K562 (cell line): ENCODE data around the gene DNAJB6. TPM values are rescaled to one million over a fixed set of nuclear protein-coding genes. Genes with fewer than 3 reads are reported as not detected.

Source experiments
- ATAC-seq: fragments of 200-7000 bp; cut with Tn5 transposase; 3 replicates; pipeline ENCODE4 v1.9.1; 2020; ENCODE audit warnings: moderate library complexity
- BruUV-seq: library from RNA; stranded (reverse); fragments of 400-500 nt; replicated peaks from 2 replicates; lab custom pipeline; 2021; lab: Mats Ljungman, UMichigan
- CTCF ChIA-PET: fragments of 300-600 bp; formaldehyde crosslinking; extraction: SDS; loops from one replicate; lab custom pipeline; 2021; ENCODE audit warnings: low intra/inter-chr PET ratio; lab: Yijun Ruan, JAX
- POLR2A ChIA-PET: fragments of 300-600, 350-650 bp; sonication (Branson Sonifier 250); formaldehyde crosslinking; extraction: SDS; loops from one replicate; lab custom pipeline; 2021; ENCODE audit warnings: antibody characterized with exemption, inconsistent platforms; lab: Yijun Ruan, JAX
- DNase-seq, 4 experiments: peaks; one replicate each; pipeline versions ENCODE4 v3.0.0 to v3.0.0-alpha.2; 2011 to 2018; ENCODE audit warnings: low spot score in 3 of 4, mixed read lengths in 3 of 4; ENCODE audit errors: extremely low read depth in 1 of 4
- FAIRE-seq: peaks from 2 replicates; lab custom pipeline; 2011; peaks lifted over from hg19 to GRCh38; lab: Jason Lieb, UNC
- H2AFZ ChIP-seq: 2 replicates; pipeline ENCODE4 v1.6.0; 2011; ENCODE audit warnings: low read depth, low read length, control low read depth, inconsistent platforms
- H3K27ac ChIP-seq: fragments of 200-600 bp; 3 replicates; pipeline ENCODE4 v1.8.0; 2011; ENCODE audit warnings: low read depth, mild to moderate bottlenecking, control low read depth, inconsistent platforms, low read length, moderate library complexity, mixed read lengths; ENCODE audit errors: extremely low read depth
- H3K27me3 ChIP-seq, 2 experiments: fragments of 300-600 bp in 1 of 2; 2 replicates in 1 of 2; 3 replicates in 1 of 2; pipeline versions ENCODE4 v1.6.0 to v1.8.0; 2011; ENCODE audit warnings: inconsistent platforms in 2 of 2, low read length in 2 of 2, mild to moderate bottlenecking in 1 of 2, mixed read lengths in 1 of 2, moderate library complexity in 1 of 2; ENCODE audit not compliant: control insufficient read depth in 2 of 2, insufficient read depth in 2 of 2
- H3K36me3 ChIP-seq: fragments of 300-600 bp; 3 replicates; pipeline ENCODE4 v1.8.0; 2011; ENCODE audit warnings: mild to moderate bottlenecking, low read length, inconsistent platforms; ENCODE audit not compliant: control insufficient read depth, insufficient read depth
- H3K4me1 ChIP-seq, 2 experiments: fragments of 200-600 bp in 1 of 2; replicated peaks in 1 of 2; 2 replicates in 1 of 2; 3 replicates in 1 of 2; pipeline versions ENCODE4 v1.5.1 to v1.8.0; 2011; ENCODE audit warnings: inconsistent platforms in 2 of 2, low read length in 2 of 2, mild to moderate bottlenecking in 1 of 2, mixed read lengths in 1 of 2, moderate library complexity in 1 of 2; ENCODE audit not compliant: control insufficient read depth in 2 of 2, insufficient read depth in 2 of 2
- H3K4me2 ChIP-seq: 2 replicates; pipeline ENCODE4 v1.6.1; 2011; ENCODE audit warnings: low read length, control low read depth, inconsistent platforms, mixed read lengths; ENCODE audit not compliant: insufficient read depth
- H3K4me3 ChIP-seq: fragments of 200-600 bp; sonication (generic), shearing (Covaris generic); 2 replicates; pipeline ENCODE4 v1.5.1; 2016; ENCODE audit warnings: control low read depth, inconsistent platforms
- H3K79me2 ChIP-seq: fragments of 200-600 bp; 3 replicates; pipeline ENCODE4 v1.8.0; 2011; ENCODE audit warnings: low read length, inconsistent platforms; ENCODE audit not compliant: control insufficient read depth, insufficient read depth
- H3K9ac ChIP-seq, 2 experiments: 2 replicates each; pipeline versions ENCODE4 v1.6.0 to v1.6.1; 2011; ENCODE audit warnings: low read depth in 2 of 2, low read length in 2 of 2, control low read depth in 1 of 2, inconsistent platforms in 1 of 2, mild to moderate bottlenecking in 1 of 2, mixed read lengths in 1 of 2; ENCODE audit not compliant: insufficient read depth in 1 of 2
- H3K9me1 ChIP-seq: one replicate; pipeline ENCODE4 v1.6.0; 2011; ENCODE audit warnings: inconsistent platforms, mild to moderate bottlenecking, low read length, moderate library complexity; ENCODE audit not compliant: control insufficient read depth, insufficient read depth
- H3K9me3 ChIP-seq: replicated peaks from 2 replicates; pipeline ENCODE4 v1.5.1; 2011; ENCODE audit warnings: low read depth, low read length, inconsistent platforms; ENCODE audit not compliant: control insufficient read depth, insufficient read depth
- H4K20me1 ChIP-seq: replicated peaks from 2 replicates; pipeline ENCODE4 v1.6.1; 2011; ENCODE audit warnings: low read length, inconsistent platforms, mixed read lengths; ENCODE audit not compliant: control insufficient read depth, insufficient read depth
- RBM22 ChIP-seq: fragments of 200-400 bp; formaldehyde crosslinking; IDR thresholded peaks from 2 replicates; pipeline ENCODE4 v1.6.1; 2018; ENCODE audit warnings: low read length, low read depth; ENCODE audit not compliant: poor library complexity, severe bottlenecking
- ZFP30 ChIP-seq: fragments of 250-450 bp; sonication (Bioruptor Pico); IDR thresholded peaks from 2 replicates; pipeline ENCODE4 v1.8.0; 2022; ENCODE audit warnings: moderate library complexity, mild to moderate bottlenecking, inconsistent platforms, borderline replicate concordance
- WGBS: fragments of 100-300 bp; shearing (Covaris generic); methylation state at CpG from one replicate; pipeline ENCODE4 v1.1.6; 2016; ENCODE audit warnings: low coverage, mixed read lengths; ENCODE audit not compliant: insufficient coverage; ENCODE audit errors: missing lambda C conversion rate; 5-methylcytosine and 5-hydroxymethylcytosine counted together
- in situ Hi-C: fragments of 300-500 bp; cut with MboI; formaldehyde crosslinking; loops from 4 replicates; pipeline ENCODE4 v1.15.0; 2018; ENCODE audit warnings: inconsistent platforms, mixed read lengths
- intact Hi-C: fragments of 100-400 bp; cut with micrococcal nuclease; formaldehyde crosslinking; loops from 2 replicates; pipeline ENCODE4 v1.14.2; 2022
- polyA plus RNA-seq, 8 experiments: library from polyadenylated mRNA; depleted of rRNA in 4 of 8; stranded (reverse) in 5 of 8; unstranded in 3 of 8; fragments of >200 nt; fragmentation: Nextera tagmentation in 2 of 8; fragmentation: Illumina TruSeq in 1 of 8; extraction: Ambion mirVana in 2 of 8; extraction: Trizol in 1 of 8; gene quantifications; 2 replicates each; pipeline versions ENCODE4 v1.2.1 to v1.2.3, GENCODE V29; 2011 to 2014; ENCODE audit warnings: inconsistent platforms in 1 of 8, missing spikeins in 1 of 8
- total RNA-seq, 7 experiments: library from RNA; depleted of rRNA in 6 of 7; stranded (reverse); fragments of >200 nt in 6 of 7; fragmentation: Illumina TruSeq in 2 of 7; extraction: Trizol in 2 of 7; gene quantifications; 2 replicates each; pipeline versions ENCODE4 v1.2.1 to v1.2.3, GENCODE V29; 2011 to 2021; ENCODE audit warnings: low replicate concordance in 1 of 7
- TF ChIP-seq, protein P1 (sequence below): sonication (generic); formaldehyde crosslinking; IDR thresholded peaks from 2 replicates; pipeline ENCODE4 v1.8.1; 2023; ENCODE audit warnings: mild to moderate bottlenecking, missing genetic modification reagents
- TF ChIP-seq, protein P2 (sequence below), 2 experiments: fragments of 450-650 bp; IDR thresholded peaks; 2 replicates each; pipeline ENCODE4 v1.6.1; 2016

DNAJB6 gene
- total and polyA plus RNA-seq, 9 of the 15 experiments (the other 6 are each of a cell fraction or from before 2014, with no cell fraction given), result 84.5 to 158 (median 135) TPM

DNA sequence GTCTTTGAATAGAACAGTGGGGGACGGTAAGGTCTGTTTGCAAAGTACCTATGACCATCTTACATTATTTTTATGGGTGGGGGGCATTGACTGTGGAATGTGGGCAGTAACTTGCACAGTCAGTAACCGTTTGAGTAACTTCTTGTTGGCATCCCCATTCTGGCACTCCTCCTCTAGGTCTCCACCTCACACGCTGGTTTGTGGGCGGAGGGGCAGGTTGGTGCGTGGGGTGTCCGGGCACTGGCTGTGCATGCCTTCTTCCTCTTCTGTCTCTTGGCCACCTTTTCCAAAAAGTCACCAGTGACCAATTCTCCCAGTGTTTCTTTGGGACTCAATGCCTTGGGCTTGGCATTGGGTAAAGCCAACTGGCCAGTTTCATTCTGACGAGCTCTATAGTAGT lies 43.6 kb downstream of the DNAJB6 start:
- FAIRE-seq (no peak), ATAC-seq (no peak), DNase-seq (no peak)
- ChIA-PET POLR2A (no interaction called here), CTCF (no interaction called here)
- no peaks in the 10 kb centered on the region for H3K9me3 ChIP-seq
- no peak overlapping the region for H3K4me3 ChIP-seq
- no TSS peak for BruUV-seq
- intact Hi-C loops (no loop called here), in situ Hi-C loops (no loop called here)
- no peak overlapping the region for H3K27ac ChIP-seq
- no peaks in the 10 kb centered on the region for H3K27me3 ChIP-seq
- peaks cover 6% of the 10 kb centered on the region for H3K9me1 ChIP-seq
- H3K4me1 ChIP-seq, result no peaks in the 10 kb centered on the region
- H3K4me2 ChIP-seq, result no peak overlapping the region
- peaks cover 91% of the 10 kb centered on the region for H3K36me3 ChIP-seq
- TF ChIP-seq RBM22 (no peak), ZFP30 (CRISPR knock-in tag) (no peak)
- TF ChIP-seq, protein P1, sequence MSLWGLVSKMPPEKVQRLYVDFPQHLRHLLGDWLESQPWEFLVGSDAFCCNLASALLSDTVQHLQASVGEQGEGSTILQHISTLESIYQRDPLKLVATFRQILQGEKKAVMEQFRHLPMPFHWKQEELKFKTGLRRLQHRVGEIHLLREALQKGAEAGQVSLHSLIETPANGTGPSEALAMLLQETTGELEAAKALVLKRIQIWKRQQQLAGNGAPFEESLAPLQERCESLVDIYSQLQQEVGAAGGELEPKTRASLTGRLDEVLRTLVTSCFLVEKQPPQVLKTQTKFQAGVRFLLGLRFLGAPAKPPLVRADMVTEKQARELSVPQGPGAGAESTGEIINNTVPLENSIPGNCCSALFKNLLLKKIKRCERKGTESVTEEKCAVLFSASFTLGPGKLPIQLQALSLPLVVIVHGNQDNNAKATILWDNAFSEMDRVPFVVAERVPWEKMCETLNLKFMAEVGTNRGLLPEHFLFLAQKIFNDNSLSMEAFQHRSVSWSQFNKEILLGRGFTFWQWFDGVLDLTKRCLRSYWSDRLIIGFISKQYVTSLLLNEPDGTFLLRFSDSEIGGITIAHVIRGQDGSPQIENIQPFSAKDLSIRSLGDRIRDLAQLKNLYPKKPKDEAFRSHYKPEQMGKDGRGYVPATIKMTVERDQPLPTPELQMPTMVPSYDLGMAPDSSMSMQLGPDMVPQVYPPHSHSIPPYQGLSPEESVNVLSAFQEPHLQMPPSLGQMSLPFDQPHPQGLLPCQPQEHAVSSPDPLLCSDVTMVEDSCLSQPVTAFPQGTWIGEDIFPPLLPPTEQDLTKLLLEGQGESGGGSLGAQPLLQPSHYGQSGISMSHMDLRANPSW (CRISPR knock-in tag), result no peak
- TF ChIP-seq, protein P2, sequence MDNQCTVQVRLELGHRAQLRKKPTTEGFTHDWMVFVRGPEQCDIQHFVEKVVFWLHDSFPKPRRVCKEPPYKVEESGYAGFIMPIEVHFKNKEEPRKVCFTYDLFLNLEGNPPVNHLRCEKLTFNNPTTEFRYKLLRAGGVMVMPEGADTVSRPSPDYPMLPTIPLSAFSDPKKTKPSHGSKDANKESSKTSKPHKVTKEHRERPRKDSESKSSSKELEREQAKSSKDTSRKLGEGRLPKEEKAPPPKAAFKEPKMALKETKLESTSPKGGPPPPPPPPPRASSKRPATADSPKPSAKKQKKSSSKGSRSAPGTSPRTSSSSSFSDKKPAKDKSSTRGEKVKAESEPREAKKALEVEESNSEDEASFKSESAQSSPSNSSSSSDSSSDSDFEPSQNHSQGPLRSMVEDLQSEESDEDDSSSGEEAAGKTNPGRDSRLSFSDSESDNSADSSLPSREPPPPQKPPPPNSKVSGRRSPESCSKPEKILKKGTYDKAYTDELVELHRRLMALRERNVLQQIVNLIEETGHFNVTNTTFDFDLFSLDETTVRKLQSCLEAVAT (IDR thresholded peaks at IDR 0.05), result no peak
- TF ChIP-seq, all 486 proteins: peak for 0
- WGBS, result 94% methylated on average over 7 of the region's 7 CpGs
- H2AFZ ChIP-seq, result no peak overlapping the region
- peaks cover 64% of the 10 kb centered on the region for H3K79me2 ChIP-seq
- H3K9ac ChIP-seq, result no peak overlapping the region
- peaks cover 37% of the 10 kb centered on the region for H4K20me1 ChIP-seq
